ENCODE data around the gene EXOC3. TPM values are rescaled to one million over a fixed set of nuclear protein-coding genes. Genes with fewer than 3 reads are reported as not detected.
A peak's percentile ranks its signal among the peaks of the same experiment; 100 is the strongest.

Gene EXOC3
- total and polyA plus RNA-seq, 4 donors = 34.8 to 61.0 (median 51.9) TPM

GRCh38 chr5:430214-430925, 12.6 kb upstream of the EXOC3 start:
- H3K27me3 ChIP-seq (ENCODE audit: control insufficient read depth in 3 of 3, insufficient read depth in 3 of 3, low read length in 2 of 3) = no peaks in the 10 kb centered on the region
- TF ChIP-seq CTCF (IDR thresholded peaks at IDR 0.05; ENCODE audit: control extremely low read depth, extremely low read depth) = no peak
- no peaks in the 10 kb centered on the region for H3K9me3 ChIP-seq (ENCODE audit: control insufficient read depth in 4 of 4, insufficient read depth in 3 of 4, low read length in 3 of 4)
- DNase-seq (no peak), ATAC-seq (ENCODE audit: insufficient read depth, low FRiP score) (no peak)
- H3K27ac ChIP-seq (ENCODE audit: low read depth in 1 of 2, low read length in 1 of 2) = peak overlapping the region in 1 of 2 donors; percentile 39
- peaks cover 0 to 14% (median 0%) of the 10 kb centered on the region in 4 donors for H3K36me3 ChIP-seq (ENCODE audit: control insufficient read depth in 4 of 4, insufficient read depth in 4 of 4, low read length in 4 of 4)
- H3K9ac ChIP-seq (ENCODE audit: insufficient read depth in 1 of 2, low read length in 2 of 2) = no peak overlapping the region
- no peak overlapping the region for H3K4me3 ChIP-seq
- 82 to 84% methylated on average over 25 of the region's 25 CpGs for WGBS, 2 donors
- peaks cover 0 to 36% (median 4%) of the 10 kb centered on the region in 5 donors for H3K4me1 ChIP-seq (ENCODE audit: control insufficient read depth in 5 of 5, insufficient read depth in 5 of 5, low read length in 5 of 5)

- Histone ChIP-seq H3K36me3 (ENCODE audit: control insufficient read depth in 4 of 4, insufficient read depth in 4 of 4, low read length in 4 of 4) (peaks cover 0 to 14% (median 0%) of the 10 kb centered on the region in 4 donors), H3K9ac (ENCODE audit: insufficient read depth in 1 of 2, low read length in 2 of 2) (no peak overlapping the region), H3K4me3 (no peak overlapping the region), H3K27me3 (ENCODE audit: control insufficient read depth in 3 of 3, insufficient read depth in 3 of 3, low read length in 2 of 3) (no peaks in the 10 kb centered on the region), H3K27ac (ENCODE audit: low read depth in 1 of 2, low read length in 1 of 2) (no peak overlapping the region), H3K4me1 (ENCODE audit: control insufficient read depth in 5 of 5, insufficient read depth in 5 of 5, low read length in 5 of 5) (peaks cover 0 to 36% (median 4%) of the 10 kb centered on the region in 5 donors), H3K9me3 (ENCODE audit: control insufficient read depth in 4 of 4, insufficient read depth in 3 of 4, low read length in 3 of 4) (no peaks in the 10 kb centered on the region)
- ATAC-seq (ENCODE audit: insufficient read depth, low FRiP score) = no peak
- peak; percentile 39 for TF ChIP-seq CTCF (IDR thresholded peaks at IDR 0.05; ENCODE audit: control extremely low read depth, extremely low read depth)
- WGBS, 2 donors = 53 to 56% methylated on average over 18 of the region's 18 CpGs
- peak in 2 of 3 donors; percentile 54 to 56 for DNase-seq
Observed at GRCh38 chr5:431001-431710, 11.8 kb upstream of the EXOC3 start.

- peaks cover 0 to 36% (median 4%) of the 10 kb centered on the region in 5 donors for H3K4me1 ChIP-seq (ENCODE audit: control insufficient read depth in 5 of 5, insufficient read depth in 5 of 5, low read length in 5 of 5)
- H3K27me3 ChIP-seq (ENCODE audit: control insufficient read depth in 3 of 3, insufficient read depth in 3 of 3, low read length in 2 of 3) = no peaks in the 10 kb centered on the region
- DNase-seq (no peak), ATAC-seq (ENCODE audit: insufficient read depth, low FRiP score) (no peak)
- H3K4me3 ChIP-seq = no peak overlapping the region
- no peak overlapping the region for H3K9ac ChIP-seq (ENCODE audit: insufficient read depth in 1 of 2, low read length in 2 of 2)
- no peaks in the 10 kb centered on the region for H3K9me3 ChIP-seq (ENCODE audit: control insufficient read depth in 4 of 4, insufficient read depth in 3 of 4, low read length in 3 of 4)
- TF ChIP-seq CTCF (IDR thresholded peaks at IDR 0.05; ENCODE audit: control extremely low read depth, extremely low read depth) = no peak
- peaks cover 0 to 14% (median 0%) of the 10 kb centered on the region in 4 donors for H3K36me3 ChIP-seq (ENCODE audit: control insufficient read depth in 4 of 4, insufficient read depth in 4 of 4, low read length in 4 of 4)
- no peak overlapping the region for H3K27ac ChIP-seq (ENCODE audit: low read depth in 1 of 2, low read length in 1 of 2)
- 91 to 96% methylated on average over 4 of the region's 4 CpGs for WGBS, 2 donors
Observed at GRCh38 chr5:431711-432050, 11.3 kb upstream of the EXOC3 start.

All from lung (tissue), 12 donors.